ENCODE measurements around the gene DACH1.
"Not testable (repeated sequence)": the region's sequence is repeated elsewhere in the genome, so short reads cannot be mapped to it uniquely, and the experiment has no call there.

The DACH1 gene

DNA sequence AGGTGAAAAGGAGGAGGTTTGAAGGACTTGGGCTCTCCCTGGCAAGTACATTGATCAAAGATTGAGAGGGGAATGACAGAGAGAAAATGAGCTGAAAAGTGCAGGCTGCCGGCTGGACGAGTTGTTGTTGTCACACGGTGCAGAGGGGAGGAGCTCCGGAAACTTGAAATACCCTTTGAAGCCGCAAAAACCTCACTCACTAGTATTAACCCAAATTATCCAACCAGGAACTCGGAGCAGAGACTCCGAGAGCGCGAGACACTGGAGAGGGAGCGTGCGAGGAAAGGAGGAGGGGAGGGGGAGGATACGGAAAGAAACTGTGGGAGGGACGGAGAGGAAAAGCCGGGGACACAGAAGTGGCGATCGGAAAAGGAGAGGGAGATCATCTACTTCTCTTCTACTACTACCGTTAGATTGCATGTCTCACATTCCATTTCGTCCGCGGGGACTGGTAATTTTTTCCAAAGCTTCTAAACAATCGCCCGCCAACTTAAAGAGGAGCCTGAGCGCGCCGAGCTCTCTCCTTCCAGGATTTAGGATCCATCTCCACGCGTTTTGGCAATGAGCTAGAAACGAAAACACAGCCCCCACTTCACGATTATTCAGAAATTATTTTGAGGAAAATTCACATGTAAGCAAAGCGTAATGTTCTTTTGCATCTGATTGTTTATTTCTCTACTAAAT, at the start of gene DACH1:
Gene DACH1 (minus strand): TSS at position 74 of the 684 bp plus-strand sequence.
- peak in 1 of 2 experiments; percentile 6 for DNase-seq (ENCODE audit: low read depth in 2 of 2)

DNA sequence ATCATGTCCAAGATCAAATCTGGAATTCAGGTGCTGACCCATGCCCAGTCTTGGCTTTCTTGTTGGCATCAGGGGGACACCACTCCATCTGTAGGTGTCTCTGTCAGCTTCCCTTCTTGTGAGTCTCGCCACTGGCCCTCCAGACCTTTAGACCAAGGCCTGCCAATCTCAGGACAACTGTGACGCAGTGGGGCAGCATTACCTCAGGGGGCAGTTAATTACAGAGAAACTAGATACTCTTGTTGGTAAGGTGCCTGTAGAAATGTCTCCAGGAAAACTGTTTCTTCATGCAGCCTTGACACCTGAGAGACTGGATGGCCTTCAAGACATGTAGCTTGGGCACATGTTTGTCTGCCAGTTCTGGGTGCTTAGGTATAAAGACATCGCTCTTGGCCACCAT, 46.7 kb upstream of the DACH1 start:
- DNase-seq (ENCODE audit: low read depth in 2 of 2): no peak

DNA sequence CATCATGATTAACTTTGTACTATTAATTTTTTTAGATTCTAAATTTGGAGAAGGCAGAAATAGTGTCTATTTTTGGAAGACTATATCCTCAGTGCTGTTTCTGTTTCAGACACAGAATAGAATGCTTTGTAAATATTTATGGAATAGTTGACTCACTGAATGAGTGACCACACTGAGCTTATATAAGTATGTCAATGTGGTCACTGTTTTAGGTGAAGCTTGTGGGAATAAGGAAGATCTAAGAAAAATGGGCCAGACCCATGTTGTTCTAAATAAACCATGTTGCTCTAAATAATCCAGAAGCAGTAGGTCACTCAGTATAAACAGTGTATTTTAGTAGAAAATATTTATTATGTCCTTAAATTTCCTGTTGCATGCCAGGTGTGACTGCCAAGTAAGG, 45.5 kb upstream of the DACH1 start:
- DNase-seq (ENCODE audit: low read depth in 2 of 2): no peak

DNA sequence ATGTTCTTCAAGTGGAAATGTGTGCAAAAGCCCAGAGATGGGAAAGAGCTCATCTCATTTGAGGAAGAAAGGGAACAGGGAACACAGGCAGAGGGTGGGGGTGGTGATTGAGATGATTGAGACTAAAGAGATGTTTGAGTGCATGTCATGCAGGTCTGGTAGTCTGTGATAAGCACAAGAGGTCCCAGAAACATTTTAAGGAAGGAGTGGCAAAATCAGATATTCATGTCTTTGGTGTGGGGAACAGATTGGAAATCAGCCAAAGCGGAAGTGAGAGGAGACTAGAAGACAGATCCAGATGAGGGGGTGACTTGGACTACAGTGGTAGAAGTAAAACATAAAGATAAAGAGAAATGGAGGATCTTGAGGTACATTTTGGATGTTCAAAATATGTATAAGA, 39.4 kb upstream of the DACH1 start:
- no peak for DNase-seq (ENCODE audit: low read depth in 2 of 2)

- no peak for DNase-seq (ENCODE audit: low read depth in 2 of 2)
Measured at GRCh38 chr13:71902676-71903075, 35.7 kb upstream of the DACH1 start.

GRCh38 chr13:71893506-71893905, 26.5 kb upstream of the DACH1 start:
- not testable (repeated sequence) for DNase-seq (ENCODE audit: low read depth in 2 of 2)

GRCh38 chr13:71886880-71887279, 19.9 kb upstream of the DACH1 start:
- no peak for DNase-seq (ENCODE audit: low read depth in 2 of 2)

GRCh38 chr13:71882120-71882519, 15.1 kb upstream of the DACH1 start:
- no peak for DNase-seq (ENCODE audit: low read depth in 2 of 2)

GRCh38 chr13:71880753-71881541, 13.9 kb upstream of the DACH1 start:
- no peak for DNase-seq (ENCODE audit: low read depth in 2 of 2)

GRCh38 chr13:71879808-71880344, 12.9 kb upstream of the DACH1 start:
- no peak for DNase-seq (ENCODE audit: low read depth in 2 of 2)

- no peak for DNase-seq (ENCODE audit: low read depth in 2 of 2)
Measured at GRCh38 chr13:71879129-71879535, 12.1 kb upstream of the DACH1 start.

- DNase-seq (ENCODE audit: low read depth in 2 of 2): no peak
Measured at GRCh38 chr13:71877256-71877653, 10.3 kb upstream of the DACH1 start.

GRCh38 chr13:71876648-71877255, 9.7 kb upstream of the DACH1 start:
- no peak for DNase-seq (ENCODE audit: low read depth in 2 of 2)

- DNase-seq (ENCODE audit: low read depth in 2 of 2): no peak
Measured at GRCh38 chr13:71875823-71876222, 8.8 kb upstream of the DACH1 start.

- DNase-seq (ENCODE audit: low read depth in 2 of 2): no peak
Measured at GRCh38 chr13:71874458-71874857, 7.5 kb upstream of the DACH1 start.

DNA sequence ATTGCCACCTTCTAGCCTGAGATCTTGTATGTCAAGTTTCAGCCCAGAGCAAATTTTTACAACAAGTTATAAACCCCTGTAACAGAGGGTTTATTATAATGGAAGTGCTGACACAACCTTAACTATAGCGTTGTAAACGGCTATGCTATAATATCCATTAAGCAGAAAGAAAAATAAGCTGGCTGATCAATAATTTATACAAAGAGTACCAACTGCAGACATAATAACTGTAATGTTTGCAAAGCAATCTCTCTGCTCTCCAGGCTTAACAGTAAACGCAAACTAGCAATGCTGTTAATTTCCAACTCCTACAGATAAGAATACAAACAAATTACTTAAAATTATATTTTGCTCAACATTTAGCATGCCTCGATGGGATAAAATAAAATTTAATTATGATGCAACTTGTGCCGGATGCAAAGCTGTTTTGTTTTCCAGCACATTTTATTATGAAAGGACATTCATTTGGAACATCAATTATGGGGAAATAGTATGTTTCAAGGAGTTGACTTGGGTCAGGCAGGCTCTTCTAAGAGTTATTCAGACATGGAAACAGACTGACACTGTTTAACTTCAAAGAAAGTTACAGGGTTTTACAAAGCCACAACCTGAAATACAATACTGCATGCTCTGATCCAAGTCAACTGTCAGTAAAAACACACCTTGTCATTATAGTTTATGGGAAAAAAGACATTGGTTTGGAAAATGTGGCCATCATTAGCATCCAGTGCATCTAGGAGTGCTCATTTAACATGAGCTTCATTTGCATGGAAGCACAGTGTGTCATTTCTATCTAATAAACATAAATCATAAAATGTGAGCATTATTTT, 6.6 kb upstream of the DACH1 start:
- no peak for DNase-seq (ENCODE audit: low read depth in 2 of 2)

GRCh38 chr13:71871844-71872243, 4.8 kb upstream of the DACH1 start:
- no peak for DNase-seq (ENCODE audit: low read depth in 2 of 2)

DNA sequence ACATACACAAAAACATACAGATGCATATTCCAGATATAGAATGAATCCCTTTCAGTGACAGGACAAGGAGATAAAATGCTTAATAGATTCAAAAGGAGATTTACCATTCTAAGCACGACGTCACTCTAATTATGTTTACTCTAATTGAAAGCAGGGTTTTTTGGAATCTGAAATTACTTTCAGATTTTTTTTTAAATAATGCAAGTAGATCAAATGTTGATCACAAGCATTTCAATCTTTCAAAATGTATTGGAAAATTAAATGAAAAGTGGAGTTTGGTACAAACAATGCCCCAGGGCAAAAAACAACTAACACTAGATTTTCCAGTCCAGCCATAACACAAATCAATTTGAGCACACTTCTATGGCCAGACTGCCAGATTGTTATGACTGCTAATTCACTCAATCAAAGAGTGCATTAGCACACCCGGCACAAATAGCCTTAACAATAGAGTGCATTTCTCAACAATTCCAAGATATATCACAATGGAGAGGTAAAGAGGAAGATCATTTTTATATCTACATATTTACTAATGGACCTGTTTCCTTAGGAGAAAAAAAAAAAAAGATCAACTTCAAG, 4.3 kb upstream of the DACH1 start:
- no peak for DNase-seq (ENCODE audit: low read depth in 2 of 2)

- no peak for DNase-seq (ENCODE audit: low read depth in 2 of 2)
Measured at GRCh38 chr13:71870100-71870499, 3.1 kb upstream of the DACH1 start.

DNA sequence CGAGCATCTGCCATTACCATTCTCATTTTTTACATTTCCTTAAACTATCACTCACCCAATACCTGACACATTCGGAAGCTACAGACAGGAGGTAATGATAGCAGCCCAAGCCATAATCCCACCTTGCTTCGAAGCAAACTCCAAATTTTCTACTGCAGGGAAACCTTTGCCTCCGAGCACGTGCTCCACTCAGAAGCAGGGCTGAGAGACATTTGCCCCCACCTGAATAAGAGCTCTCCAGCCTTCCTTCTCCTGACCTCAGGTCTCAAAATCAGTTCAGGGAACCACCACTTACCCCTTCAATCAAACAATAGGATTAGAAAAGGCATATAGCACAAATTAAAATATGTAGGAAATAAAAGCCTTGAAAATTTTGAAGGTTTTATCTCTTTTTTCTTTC, 2.3 kb upstream of the DACH1 start:
- no peak for DNase-seq (ENCODE audit: low read depth in 2 of 2)

All from fibroblast of skin of left biceps (primary cell).